ENCODE data around the gene XPO1. TPM values are rescaled to one million over a fixed set of nuclear protein-coding genes. Genes with fewer than 3 reads are reported as not detected.
"Not testable (repeated sequence)": the region's sequence is repeated elsewhere in the genome, so short reads cannot be mapped to it uniquely, and the experiment has no call there.

XPO1 gene
- polyA plus RNA-seq, 1 donor from 2014 or later: 494 TPM

DNA sequence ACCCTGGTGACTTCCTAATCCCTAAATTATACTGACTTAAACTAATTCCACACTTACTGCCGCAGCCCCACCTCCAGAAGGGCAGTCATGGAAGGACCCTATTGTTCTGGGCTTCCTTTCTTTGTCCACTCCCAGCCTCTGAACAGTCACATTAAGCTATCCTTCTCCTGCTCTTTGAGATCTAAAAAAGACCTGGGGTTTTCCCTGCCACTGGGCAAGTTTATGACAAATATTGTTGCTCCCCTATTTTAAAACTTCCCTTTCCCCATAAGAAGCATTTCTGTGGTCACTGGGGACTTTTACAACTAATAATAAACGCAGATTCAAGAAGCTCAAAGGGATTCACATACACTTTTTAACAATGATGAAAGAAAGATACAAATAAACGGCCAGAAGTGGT lies 47.2 kb upstream of the XPO1 start:
- Histone ChIP-seq H3K79me2 (replicated peaks; ENCODE audit: insufficient read depth, low read length) (no peaks in the 10 kb centered on the region), H3K9me3 (ENCODE audit: low read length) (no peaks in the 10 kb centered on the region), H3K27me3 (ENCODE audit: insufficient read depth, low read depth, low read length) (no peaks in the 10 kb centered on the region), H3K9me2 (ENCODE audit: insufficient read depth, low read length) (no peaks in the 10 kb centered on the region), H3K36me3 (ENCODE audit: insufficient read depth, low read length) (no peaks in the 10 kb centered on the region), H2AFZ (ENCODE audit: low read depth, low read length) (no peak overlapping the region), H3K9ac (ENCODE audit: low read length) (no peak overlapping the region), H3K4me2 (ENCODE audit: low read length) (no peak overlapping the region), H3F3A (ENCODE audit: insufficient read depth, low read length, poor library complexity, severe bottlenecking) (no peaks in the 10 kb centered on the region), H4K20me1 (ENCODE audit: insufficient read depth) (no peaks in the 10 kb centered on the region), H3K27ac (ENCODE audit: low read length) (no peak overlapping the region), H3K4me3 (ENCODE audit: low read length) (no peak overlapping the region)
- TF ChIP-seq, protein P1, sequence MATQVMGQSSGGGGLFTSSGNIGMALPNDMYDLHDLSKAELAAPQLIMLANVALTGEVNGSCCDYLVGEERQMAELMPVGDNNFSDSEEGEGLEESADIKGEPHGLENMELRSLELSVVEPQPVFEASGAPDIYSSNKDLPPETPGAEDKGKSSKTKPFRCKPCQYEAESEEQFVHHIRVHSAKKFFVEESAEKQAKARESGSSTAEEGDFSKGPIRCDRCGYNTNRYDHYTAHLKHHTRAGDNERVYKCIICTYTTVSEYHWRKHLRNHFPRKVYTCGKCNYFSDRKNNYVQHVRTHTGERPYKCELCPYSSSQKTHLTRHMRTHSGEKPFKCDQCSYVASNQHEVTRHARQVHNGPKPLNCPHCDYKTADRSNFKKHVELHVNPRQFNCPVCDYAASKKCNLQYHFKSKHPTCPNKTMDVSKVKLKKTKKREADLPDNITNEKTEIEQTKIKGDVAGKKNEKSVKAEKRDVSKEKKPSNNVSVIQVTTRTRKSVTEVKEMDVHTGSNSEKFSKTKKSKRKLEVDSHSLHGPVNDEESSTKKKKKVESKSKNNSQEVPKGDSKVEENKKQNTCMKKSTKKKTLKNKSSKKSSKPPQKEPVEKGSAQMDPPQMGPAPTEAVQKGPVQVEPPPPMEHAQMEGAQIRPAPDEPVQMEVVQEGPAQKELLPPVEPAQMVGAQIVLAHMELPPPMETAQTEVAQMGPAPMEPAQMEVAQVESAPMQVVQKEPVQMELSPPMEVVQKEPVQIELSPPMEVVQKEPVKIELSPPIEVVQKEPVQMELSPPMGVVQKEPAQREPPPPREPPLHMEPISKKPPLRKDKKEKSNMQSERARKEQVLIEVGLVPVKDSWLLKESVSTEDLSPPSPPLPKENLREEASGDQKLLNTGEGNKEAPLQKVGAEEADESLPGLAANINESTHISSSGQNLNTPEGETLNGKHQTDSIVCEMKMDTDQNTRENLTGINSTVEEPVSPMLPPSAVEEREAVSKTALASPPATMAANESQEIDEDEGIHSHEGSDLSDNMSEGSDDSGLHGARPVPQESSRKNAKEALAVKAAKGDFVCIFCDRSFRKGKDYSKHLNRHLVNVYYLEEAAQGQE (IDR thresholded peaks at IDR 0.05; ENCODE audit: borderline replicate concordance): no peak
- TF ChIP-seq RAD21 (conservative IDR thresholded peaks at IDR 0.05) (no peak), MXI1 (conservative IDR thresholded peaks at IDR 0.05; ENCODE audit: poor library complexity, severe bottlenecking) (no peak), POLR2AphosphoS5 (IDR thresholded peaks at IDR 0.05) (no peak), EZH2 (IDR thresholded peaks at IDR 0.05; ENCODE audit: borderline replicate concordance, insufficient read depth, low read length, poor library complexity, severe bottlenecking) (no peak), TAF1 (IDR thresholded peaks at IDR 0.05; ENCODE audit: low read depth) (no peak)
- TF ChIP-seq, protein P2, sequence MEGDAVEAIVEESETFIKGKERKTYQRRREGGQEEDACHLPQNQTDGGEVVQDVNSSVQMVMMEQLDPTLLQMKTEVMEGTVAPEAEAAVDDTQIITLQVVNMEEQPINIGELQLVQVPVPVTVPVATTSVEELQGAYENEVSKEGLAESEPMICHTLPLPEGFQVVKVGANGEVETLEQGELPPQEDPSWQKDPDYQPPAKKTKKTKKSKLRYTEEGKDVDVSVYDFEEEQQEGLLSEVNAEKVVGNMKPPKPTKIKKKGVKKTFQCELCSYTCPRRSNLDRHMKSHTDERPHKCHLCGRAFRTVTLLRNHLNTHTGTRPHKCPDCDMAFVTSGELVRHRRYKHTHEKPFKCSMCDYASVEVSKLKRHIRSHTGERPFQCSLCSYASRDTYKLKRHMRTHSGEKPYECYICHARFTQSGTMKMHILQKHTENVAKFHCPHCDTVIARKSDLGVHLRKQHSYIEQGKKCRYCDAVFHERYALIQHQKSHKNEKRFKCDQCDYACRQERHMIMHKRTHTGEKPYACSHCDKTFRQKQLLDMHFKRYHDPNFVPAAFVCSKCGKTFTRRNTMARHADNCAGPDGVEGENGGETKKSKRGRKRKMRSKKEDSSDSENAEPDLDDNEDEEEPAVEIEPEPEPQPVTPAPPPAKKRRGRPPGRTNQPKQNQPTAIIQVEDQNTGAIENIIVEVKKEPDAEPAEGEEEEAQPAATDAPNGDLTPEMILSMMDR (IDR thresholded peaks at IDR 0.05; ENCODE audit: poor library complexity, severe bottlenecking): no peak

DNA sequence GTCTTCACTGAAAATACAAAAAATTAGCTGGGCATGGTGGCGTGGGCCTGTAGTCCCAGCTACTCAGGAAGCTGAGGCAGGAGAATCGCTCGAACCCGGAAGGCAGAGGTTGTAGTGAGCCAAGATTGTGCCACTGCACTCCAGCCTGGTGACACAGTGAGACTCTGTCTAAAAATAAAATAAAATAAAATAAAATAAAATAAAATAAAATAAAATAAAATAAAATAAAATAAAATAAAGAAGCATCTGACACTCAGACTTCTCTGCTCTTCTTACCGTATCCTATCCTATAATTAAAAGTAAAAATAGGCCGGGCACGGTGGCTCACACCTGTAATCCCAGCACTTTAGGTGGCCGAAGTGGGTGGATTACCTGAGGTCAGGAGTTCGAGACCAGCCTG lies 46.2 kb upstream of the XPO1 start:
- H3K27me3 ChIP-seq (ENCODE audit: insufficient read depth, low read depth, low read length); H3K9me3 ChIP-seq (ENCODE audit: low read length); H3K27ac ChIP-seq (ENCODE audit: low read length); H3K9ac ChIP-seq (ENCODE audit: low read length); H3F3A ChIP-seq (ENCODE audit: insufficient read depth, low read length, poor library complexity, severe bottlenecking); H3K36me3 ChIP-seq (ENCODE audit: insufficient read depth, low read length); H3K79me2 ChIP-seq (replicated peaks; ENCODE audit: insufficient read depth, low read length); H3K9me2 ChIP-seq (ENCODE audit: insufficient read depth, low read length); H2AFZ ChIP-seq (ENCODE audit: low read depth, low read length); H3K4me2 ChIP-seq (ENCODE audit: low read length); H4K20me1 ChIP-seq (ENCODE audit: insufficient read depth); H3K4me3 ChIP-seq (ENCODE audit: low read length): not testable (repeated sequence)

DNA sequence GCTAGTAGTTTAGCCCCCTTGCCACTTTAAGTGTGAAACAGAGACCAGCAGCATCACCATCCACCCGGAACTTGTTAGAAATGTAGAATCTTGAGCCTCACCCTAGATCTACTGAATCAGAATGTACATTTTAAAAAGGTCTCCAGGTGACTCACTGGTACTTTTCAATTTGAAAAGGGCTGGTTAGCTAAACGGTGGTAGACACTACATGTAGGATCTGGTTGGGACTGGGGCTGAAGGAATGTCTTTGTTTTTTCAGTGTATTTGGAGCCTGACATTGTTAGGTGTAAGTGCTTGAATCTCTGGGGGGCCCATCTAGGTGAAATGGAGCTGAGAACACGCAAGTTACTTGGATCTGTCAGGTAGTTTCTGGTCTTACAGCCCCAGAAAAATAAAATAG lies 44.0 kb upstream of the XPO1 start:
- H3K4me2 ChIP-seq (ENCODE audit: low read length): no peak overlapping the region
- no peaks in the 10 kb centered on the region for H4K20me1 ChIP-seq (ENCODE audit: insufficient read depth)
- no peak overlapping the region for H3K9ac ChIP-seq (ENCODE audit: low read length)
- H3K4me3 ChIP-seq (ENCODE audit: low read length): no peak overlapping the region
- no peak overlapping the region for H2AFZ ChIP-seq (ENCODE audit: low read depth, low read length)
- TF ChIP-seq EP300 (conservative IDR thresholded peaks at IDR 0.05; ENCODE audit: poor library complexity, severe bottlenecking) (no peak), POLR2AphosphoS5 (IDR thresholded peaks at IDR 0.05) (no peak), SMC3 (conservative IDR thresholded peaks at IDR 0.05; ENCODE audit: poor library complexity) (no peak), RAD21 (conservative IDR thresholded peaks at IDR 0.05) (no peak), MXI1 (conservative IDR thresholded peaks at IDR 0.05; ENCODE audit: poor library complexity, severe bottlenecking) (no peak), TAF1 (IDR thresholded peaks at IDR 0.05; ENCODE audit: low read depth) (no peak), EZH2 (IDR thresholded peaks at IDR 0.05; ENCODE audit: borderline replicate concordance, insufficient read depth, low read length, poor library complexity, severe bottlenecking) (no peak)
- TF ChIP-seq, protein P2 (IDR thresholded peaks at IDR 0.05; ENCODE audit: poor library complexity, severe bottlenecking): no peak
- TF ChIP-seq, protein P1 (IDR thresholded peaks at IDR 0.05; ENCODE audit: borderline replicate concordance): no peak
- no peaks in the 10 kb centered on the region for H3K79me2 ChIP-seq (replicated peaks; ENCODE audit: insufficient read depth, low read length)
- H3K9me2 ChIP-seq (ENCODE audit: insufficient read depth, low read length): no peaks in the 10 kb centered on the region
- H3K36me3 ChIP-seq (ENCODE audit: insufficient read depth, low read length): no peaks in the 10 kb centered on the region
- no peaks in the 10 kb centered on the region for H3K9me3 ChIP-seq (ENCODE audit: low read length)
- H3F3A ChIP-seq (ENCODE audit: insufficient read depth, low read length, poor library complexity, severe bottlenecking): no peaks in the 10 kb centered on the region
- H3K27ac ChIP-seq (ENCODE audit: low read length): no peak overlapping the region
- no peaks in the 10 kb centered on the region for H3K27me3 ChIP-seq (ENCODE audit: insufficient read depth, low read depth, low read length)

Data from neural cell (in vitro differentiated cells).